AG08396 (cell line): ENCODE data around the gene BLCAP.

Source experiments
- DNase-seq: peaks from one replicate; pipeline ENCODE4 v3.0.0; 2012; ENCODE audit warnings: low spot score, mixed read lengths

BLCAP gene

DNA sequence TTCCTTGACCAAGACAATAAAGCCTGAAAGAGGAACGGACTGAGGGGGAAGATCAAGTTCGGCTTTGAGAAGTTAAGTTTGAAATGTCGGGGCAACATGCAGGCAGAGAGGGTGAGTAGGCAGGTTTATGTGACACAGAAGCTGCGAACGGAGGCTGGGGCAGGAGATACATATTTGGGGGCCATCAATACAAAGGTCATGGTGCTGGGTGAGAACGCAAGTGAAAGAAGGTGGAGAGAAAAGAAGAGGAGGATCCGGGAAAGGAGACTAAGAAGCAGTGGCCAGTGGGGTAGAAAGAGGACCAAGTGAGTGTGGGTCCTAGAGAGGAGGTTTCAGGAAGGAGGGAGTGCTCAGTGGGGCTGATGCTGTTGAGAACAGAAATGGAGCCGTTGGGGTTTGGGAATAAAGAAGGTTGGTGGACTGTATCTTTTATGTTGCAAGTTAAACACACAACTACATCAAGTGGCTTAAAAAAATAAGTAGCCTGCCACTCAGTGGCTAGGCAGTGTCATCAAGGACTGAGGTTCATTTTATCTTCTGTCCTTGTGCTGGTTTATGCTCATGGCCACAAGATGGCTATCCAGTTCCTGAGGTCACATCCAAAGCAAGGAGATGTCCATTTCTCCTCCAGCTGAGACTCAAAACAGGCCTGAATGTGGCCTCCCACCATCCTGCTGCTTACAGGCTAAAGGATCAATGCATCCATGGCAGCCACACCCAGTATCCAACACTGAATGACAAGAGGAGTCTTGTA is 1.7 kb upstream of the BLCAP start:
- no peak for DNase-seq

DNA sequence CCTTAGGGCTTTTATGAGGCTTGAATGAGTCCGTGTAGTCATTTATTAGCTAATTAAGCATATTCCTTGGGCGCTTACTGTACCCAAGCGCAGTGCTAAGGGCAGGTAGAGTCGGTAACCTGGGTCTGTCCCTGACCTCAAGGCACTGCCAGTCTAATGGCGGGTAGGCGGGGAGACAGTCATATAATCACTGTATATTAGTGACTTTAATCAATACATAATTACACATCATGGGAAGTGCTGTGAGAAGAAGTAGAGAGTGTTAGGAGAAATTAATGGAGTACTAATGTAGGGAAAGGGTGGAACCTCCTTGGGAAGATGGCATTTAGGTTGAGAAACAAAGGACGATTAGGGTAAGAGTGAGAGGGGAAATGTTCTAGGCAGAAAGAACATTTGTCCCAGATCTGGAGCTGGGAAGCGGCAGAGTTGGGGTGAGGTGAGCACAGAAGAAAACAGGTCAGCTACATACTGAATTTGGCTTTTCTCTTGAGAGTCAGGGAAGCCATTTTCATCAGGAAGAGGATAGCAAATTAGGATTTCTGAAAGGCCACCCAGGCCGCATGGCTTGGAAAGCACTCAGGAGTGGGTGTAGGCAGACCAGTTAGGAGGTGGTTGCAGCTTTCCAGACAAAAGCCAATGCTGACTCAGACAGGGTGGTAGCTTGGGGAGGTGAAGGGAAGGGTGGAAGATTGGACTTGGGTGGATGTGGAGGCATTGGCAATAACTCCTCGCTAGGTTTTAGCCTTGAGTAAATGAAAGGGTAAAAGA is 954 bp upstream of the BLCAP start:
- DNase-seq = no peak

DNA sequence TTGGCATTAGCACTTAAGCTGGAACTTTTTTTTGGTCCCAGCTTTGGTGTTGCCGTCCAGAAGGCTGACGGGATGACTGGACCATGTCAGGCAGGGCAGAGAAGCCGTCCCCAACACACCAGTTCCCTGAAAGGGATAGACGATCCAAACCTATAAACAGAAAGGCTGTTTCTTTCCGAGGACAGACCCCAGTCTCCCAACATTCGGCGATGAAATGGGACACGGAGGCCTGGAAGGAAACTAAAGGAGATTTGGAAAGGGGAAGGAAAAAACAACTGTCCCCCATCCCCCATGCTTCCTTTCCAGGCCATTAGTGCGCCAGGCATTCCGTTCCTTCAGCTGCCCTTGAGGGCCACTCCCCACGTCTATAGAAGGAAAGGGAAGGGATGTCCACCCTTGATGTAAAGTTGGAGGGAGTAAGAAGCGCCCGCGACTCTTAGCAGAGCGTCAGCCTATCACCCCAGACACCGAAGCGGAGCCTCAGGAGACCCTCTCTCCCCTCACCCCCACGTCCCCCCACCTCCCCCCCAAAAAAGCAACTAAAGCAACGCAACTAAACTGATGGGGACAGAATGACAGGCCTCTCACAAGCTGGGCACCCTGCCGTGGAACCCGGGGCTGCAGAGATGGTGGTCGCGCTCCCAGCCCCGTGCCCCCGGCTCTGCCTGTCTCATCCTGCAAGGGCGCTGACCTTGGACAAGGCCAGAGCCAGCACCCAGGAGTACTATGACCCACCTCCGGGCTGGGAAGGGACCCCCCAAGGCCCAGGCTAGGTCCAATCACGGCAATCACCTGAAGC is 638 bp downstream of the BLCAP start:
- DNase-seq = peak; percentile 59

DNA sequence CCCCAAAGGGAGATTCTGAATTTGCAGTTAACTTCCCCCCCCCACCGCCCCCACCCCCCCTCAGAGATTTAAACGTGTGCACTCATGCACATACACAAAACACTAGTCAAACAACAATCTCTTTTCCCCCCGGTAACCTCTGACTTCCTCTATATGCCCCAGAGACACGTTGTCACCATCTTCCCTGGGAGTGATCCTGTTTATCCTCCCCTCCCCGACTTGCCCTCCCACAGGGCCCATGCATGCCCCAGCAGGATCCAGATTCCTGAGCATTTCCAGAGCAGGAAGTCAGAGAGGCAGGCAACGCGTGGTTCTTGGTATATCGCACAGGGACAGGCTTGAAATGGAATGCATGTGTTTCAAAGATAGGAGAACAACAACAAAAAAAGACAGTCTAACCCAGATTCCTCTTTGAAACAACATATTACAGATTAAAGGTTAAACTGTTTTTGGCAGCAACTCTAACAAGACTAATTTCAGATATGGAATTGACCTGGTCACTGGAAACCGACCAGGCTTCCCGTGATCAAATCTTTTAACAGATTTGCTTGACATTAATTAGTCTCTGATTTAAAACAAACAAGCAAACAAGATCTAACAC is 1.3 kb downstream of the BLCAP start:
- DNase-seq = peak; percentile 77

DNA sequence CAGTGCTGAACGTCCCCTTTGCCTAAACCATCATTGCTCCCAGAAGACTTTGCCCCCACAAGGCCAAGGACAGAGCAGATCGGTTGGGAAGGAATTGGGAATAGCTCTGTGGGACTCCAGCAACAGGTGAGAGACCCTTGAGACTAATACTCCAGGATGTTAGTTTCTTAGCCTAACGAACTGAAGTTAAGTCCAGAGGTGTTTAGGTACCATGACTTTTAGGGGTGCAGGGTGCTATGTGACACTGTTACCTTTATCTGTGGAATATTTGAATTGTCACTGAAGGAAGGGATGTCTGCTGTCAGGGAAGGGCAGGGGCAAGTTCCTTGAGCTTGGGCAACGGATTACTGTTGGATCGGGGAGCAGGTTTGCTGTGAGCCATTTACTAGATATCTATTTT is 1.9 kb downstream of the BLCAP start:
- no peak for DNase-seq

DNA sequence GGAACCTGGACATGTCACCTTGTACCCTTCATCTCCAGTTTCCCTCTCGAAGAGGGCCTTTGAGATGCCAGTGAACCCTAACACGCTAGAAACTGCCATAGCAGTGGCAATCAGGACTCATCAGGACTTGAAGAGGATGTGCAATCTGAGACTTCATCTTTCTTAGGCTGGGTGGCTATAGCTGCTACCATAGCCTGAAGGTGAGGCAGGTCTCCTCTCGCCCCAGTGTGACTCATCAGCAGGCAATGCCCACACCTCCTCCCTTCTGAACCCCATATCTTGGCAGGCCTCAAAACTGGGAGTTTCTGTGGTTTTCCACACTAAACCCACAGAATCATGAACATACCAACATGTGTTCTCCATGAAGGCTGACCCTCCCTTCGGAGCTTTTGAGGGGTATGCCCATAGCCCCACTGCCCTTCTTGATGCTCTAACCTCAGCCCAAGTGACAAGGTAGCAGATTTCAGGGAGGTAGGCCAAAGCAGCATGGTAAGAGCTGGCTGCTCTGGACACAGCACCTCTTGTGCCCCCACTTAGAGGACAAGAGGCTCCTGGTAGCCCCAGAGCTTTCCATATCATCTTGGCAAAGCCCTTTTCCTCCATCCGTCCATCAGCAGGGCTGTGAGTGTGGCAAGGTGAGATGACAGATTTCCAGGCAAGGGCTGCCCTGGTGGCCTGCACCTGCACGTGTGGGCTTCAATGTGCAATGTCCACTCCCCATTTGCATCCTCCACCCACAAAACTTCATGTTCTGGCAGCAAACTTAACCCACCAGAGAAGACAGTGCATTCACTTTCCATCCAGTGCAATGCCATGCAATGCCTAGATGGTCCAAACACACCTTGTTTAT is 2.6 kb downstream of the BLCAP start:
- DNase-seq = peak; percentile 55

DNA sequence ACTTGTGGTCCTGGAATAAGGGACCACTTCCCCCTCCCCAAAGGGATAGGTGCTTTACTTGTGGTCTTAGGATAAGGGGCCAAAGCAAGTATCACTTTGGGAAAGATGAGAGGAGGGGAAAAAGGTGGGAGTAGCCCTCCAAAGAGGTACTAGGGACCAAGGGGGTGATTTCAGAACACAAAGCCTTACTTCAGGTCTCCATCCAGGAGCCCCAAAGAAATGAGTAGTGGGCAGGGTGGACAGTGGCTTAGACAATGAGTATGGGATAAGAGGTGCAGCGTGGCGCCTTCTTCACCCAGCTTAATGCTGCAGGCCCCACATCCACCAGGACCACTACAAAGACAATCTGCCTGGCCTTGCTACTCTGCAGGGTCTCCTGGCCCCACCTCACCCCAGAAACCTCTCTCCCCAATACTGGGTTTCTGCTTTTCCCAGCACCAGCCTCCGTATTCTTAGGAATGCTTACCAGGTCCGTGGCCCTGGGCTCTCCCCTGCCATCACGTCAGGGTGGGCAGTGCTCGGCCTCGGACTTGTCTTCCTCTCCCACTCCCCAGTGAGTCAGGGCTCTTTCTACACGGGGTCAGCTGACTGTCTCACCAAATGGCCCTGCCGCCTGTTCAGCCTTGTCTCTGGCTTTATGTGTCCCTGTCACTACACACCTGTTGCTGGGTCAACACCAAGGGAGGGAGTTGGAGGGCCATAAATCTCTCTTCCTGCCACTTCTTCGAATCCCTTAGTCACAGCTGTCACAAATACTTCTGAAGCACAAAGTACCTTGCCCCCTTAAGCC is 3.6 kb downstream of the BLCAP start:
- no peak for DNase-seq

DNA sequence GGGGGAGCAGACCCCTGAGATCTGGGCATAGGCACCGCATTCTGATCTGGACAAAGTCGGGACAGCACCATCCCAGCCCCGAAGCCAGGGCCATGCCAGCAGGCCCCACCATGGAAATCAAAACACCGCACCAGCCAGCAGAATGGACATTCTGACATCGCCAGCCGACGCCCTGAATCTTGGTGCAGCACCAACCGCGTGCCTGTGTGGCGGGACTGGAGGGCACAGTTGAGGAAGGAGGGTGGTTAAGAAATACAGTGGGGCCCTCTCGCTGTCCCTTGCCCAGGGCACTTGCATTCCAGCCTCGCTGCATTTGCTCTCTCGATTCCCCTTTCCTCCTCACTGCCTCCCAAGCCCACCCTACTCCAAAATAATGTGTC is 4.7 kb downstream of the BLCAP start:
- DNase-seq = no peak

DNA sequence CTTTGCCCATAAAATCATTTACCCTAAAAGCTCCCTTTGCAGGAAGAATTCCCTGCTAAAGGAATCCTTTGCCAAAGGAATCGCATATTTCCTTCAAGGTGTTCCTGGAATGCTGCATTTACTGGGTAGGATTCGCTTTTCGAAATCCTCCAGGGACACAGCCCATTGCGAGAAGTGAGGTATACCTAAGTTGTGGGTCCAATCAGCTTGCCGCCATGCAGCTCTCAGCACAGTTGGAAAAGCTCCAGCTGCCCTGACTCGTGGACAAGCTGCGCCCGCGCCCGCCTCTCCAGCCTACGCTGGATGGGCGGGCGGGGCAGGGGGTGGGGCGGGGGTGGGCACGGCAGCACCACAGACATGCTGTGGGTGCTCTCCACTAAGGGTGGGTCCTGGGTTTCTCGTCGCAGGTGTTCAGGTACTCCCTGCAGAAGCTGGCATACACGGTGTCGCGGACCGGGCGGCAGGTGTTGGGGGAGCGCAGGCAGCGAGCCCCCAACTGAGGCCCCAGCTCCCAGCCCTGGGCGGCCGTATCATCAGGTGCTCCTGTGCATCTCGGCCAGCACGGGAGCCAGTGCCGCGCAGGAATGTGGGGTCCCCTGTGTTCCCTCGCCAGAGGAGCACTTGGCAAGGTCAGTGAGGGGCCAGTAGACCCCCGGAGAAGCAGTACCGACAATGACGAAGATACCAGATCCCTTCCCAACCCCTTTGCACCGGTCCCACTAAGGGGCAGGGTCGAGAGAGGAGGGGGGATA is 5.2 kb downstream of the BLCAP start:
- no peak for DNase-seq

DNA sequence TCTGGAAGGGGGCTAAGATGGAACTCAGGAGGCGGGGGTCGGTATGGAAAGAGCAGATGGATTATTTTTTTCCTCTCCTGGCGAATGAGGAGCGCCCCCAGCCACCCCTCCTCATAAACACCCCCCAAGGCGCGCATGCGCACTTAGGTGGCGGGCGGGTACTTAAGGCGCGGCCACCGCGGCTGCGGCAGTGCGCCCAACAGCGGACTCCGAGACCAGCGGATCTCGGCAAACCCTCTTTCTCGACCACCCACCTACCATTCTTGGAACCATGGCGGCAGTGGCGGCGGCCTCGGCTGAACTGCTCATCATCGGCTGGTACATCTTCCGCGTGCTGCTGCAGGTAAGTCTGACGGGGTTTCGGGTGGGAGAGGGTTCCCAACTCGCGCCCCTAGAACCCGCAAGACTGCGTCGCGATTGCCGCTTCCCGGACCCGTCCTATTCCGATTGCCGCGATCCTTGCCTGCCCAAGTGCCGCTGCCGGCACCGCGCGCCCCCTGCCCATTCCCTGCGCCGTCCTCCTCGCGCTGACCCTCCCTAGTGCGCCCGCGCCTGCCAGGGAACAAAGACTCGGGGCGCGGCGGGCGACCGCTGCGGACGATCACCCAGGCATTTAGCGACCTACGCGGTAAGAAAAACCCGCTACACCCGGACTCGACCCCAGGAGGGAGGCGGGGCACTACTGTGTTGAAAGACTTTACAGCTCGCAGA is 6.5 kb downstream of the BLCAP start, which contains the start of gene NNAT:
Gene NNAT, plus strand, starts transcription at position 190 of the 711 bp plus-strand sequence. Its CDS starts 82 bp downstream, at position 272.
- DNase-seq = no peak

DNA sequence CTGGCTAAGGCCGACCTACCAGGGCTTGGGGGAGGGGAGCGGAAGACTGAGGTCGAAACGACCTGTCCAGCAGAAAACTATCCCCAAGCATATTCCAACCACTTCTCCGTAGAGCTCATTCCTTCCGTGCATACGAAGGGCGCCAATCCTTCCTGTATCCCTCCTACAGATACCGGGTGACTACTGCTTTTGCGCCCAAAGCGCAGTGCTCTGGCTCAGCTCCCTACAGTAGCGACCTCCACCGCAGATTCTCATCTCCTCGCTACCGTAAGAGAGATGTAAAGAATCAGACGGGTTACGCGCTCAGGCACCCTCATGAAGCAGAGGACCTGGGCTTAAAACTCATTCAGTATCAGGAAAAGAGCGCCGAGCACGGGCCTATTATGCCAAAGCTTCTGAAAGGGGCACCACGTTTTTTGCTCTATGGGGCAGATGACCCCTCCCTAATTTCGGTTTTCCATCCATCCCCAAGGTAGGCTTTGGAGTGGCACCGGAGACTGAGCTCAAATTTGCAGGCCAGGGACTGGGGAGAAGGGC is 7.2 kb downstream of the BLCAP start:
- no peak for DNase-seq

DNA sequence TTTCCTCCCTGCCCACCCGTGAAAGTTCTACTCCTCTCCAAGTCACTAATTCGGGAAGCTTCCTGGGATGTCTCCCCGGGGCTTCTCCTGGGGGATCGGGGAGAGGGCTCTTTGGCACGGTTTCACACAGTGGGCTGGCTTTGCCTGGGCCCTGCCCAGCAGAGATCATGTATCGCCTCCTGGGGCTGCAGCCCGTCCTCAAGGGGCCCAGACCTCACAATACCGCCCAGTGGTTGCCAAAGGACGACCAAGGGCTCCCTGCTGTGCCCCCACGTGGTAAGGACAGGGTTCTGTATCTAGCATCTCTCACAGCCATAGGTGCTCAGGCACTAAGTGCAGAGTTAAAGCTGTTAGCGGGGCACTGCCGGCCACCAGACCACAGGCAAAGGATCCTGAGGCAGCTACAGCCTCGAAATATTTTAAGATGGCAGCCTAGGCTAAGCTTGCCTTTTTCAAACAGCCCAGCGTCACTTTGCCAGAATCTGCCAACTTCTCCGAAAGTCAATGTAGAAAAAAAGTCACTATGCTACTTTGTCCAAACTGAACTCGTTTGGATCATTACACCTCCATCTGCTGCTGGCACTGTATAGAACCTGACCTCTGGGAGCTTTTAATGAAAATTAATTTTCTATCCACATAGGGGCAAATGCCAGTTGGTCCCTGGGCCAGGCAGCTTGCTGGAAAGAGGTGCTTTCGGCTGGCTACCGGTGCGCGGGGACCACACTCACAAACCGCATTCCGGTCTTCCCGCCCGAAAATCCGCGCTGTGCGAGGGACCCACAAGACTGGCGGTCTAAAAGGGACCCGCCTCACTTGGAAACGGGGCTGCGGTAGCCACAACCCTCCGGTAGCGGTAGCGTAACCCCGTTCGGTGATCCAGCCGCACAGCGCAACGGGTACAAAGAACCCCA is 7.9 kb downstream of the BLCAP start:
- no peak for DNase-seq

DNA sequence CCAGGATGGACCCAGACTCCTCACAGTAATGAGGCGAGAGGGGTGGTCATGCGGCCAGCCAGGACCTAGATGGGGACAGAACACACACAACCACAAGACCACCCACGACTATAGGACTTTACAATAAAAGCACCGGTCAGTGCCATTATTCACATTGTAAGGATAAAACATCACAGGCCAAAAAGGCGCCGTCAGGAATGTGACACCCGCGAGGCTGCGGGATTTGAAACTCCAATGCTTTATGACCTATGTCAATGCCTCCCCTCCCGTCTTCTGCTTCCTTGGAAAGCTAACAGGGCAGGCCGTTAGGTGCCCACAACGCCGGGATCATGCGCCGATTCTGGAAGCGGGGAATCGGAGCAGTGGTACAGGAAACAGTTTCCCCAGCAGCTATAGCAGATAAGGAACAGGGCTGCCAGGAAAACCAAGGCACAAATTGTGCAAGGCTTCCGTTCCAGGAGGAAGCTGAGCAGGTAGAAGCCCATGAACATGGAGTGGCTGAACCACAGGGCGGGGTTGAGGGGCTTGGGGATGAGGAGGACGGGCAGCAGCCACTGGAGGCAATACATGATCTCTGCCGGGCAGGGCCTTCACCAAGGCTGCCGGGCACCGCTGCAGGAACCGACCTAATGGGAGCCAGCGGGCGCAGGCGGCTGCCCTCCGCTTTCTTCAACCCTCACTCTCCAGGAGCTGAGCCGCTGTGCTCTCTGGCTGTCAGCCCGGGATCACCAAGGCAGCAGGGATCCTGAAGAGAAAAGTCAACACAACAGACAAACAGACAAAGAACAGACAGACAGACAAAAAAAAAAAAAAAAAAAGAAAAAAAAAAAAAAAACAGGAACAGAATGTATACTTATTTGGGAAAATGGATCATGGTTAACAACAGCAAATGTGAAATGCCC is 8.8 kb downstream of the BLCAP start:
- DNase-seq = no peak

DNA sequence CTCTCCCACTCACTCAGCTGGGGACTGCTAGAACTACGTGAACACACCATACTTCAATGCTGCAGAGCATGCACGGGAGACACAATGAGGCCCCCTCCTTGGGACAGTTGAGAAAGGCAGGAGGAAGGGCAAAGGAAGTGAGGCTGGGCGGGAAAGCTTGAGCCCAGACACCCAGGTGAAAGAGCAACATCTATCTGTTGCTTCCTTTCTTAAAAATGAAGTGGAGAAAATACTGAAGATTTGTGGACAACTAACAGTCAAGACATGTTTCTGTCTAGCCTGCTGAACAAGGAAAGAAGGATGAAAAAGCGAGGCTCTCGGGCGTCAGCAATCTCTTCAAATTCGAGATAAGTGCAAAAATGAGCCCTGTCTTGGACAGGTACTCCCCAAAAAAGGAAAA is 9.6 kb downstream of the BLCAP start:
- no peak for DNase-seq

DNA sequence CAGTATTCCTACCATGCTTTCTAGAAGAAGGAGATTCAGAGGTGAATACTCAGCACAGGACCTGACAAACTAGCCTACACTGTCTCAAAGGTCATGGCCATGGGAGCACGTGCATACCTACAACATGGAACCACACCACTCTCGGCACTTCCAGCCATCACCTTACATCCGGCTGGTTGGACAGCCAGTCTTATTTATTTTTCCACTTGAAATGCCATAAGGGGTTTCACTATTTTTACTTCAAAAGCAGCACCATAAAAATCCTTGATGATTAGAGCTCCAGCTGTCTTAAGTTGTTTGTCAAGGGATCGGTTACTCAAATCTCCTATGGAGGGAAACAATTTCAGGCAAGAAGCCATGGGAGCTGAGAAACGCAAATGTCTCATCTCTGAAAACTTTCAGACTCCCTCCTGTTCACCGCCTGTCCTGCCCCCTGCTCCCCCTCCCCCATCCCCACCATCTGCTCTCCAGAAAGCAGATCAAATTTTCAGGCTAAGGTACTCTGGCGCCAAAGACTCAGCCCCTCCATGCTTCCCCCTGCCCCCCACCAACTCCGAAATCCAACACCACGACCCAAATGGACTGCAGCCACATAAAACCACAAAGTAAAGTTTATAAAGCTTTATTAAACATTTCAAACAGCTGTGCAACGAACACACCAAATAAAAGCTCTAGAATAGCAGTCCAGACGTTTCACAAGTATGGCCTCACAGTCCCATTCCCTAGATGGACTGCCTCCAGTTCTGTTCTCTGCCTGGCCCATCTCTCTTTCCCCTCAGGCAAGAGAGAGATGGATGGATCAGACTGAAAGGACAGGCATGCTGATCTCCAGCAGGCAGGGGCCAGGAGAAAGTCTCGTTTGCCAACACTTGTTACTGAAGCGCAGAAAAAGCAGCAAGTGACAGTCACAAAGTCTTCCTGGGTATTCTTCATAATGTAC is 10.6 kb downstream of the BLCAP start:
- peak; percentile 75 for DNase-seq

DNA sequence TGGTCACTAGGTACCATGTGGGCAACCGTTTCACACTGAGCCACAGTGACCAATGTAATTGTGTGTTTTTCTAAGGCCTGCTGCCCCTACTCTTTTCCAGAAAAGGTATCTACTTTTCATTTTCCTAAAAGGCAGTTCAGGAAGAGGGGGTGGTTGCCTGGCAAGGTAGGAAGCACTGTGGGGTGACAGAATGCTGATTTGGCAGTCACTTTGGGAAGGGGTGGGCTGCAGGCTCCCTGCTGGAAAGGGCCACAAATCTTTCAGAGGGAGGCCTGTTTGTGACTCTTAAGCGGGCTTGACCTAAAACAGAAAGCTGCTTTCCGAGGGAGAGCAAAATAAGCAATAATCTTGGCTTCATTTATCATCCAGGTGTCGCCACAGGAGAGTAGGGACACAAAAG is 11.8 kb downstream of the BLCAP start:
- DNase-seq = no peak
